ENCODE measurements around the gene NOX5.

The NOX5 gene

DNA sequence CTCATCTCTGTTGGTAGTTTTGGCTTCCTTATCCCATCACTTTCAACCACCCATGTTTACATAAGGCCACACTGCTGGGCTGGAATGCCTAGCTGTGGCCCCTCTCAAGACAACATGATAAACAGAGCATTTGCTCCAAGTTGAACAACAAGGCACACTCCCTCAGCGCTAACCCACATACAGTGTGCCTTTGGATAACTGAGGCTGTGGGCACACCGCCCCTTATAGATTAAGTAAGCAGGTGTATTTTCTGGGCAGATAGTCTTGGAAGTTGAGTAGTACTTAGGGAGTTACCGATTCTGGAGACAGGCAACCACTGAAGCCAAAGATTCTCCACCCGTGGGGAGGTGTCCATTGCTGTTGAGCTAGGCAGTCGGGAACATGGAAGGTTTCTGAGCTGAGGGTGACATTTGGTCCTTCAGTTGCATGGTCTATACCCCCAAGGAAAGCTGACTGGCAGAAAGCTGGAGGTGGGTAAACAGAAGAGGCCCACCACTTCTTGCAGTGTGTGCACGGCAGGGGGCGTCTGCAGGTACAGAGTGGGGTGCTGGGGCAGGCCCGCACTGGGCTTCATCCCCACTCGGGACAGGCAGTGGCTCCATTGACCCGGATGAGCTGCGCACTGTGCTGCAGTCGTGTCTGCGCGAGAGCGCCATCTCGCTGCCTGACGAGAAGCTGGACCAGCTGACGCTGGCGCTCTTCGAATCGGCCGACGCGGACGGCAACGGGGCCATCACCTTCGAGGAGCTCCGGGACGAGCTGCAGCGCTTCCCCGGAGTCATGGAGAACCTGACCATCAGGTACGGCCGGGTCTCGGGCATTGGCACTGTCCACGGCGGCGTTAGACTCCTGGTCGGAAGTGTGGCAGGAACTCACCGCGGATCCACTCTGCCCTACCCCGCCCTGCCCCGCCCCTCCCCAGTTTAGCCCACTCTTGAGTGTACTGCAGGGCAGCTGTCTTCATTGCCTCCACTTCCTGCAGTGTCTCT is 16.8 kb downstream of the NOX5 start:
- no peaks in the 10 kb centered on the region for H3K4me1 ChIP-seq (ENCODE audit: insufficient read depth, low read length)
- no peaks in the 10 kb centered on the region for H3K36me3 ChIP-seq (ENCODE audit: insufficient read depth, low read depth, low read length)
- H3K27me3 ChIP-seq (ENCODE audit: insufficient read depth, low read length): peaks cover 19% of the 10 kb centered on the region
- no peak overlapping the region for H3K9ac ChIP-seq (ENCODE audit: low read depth, low read length)
- no peaks in the 10 kb centered on the region for H3K9me3 ChIP-seq (ENCODE audit: insufficient read depth, low read depth, low read length)
- peak overlapping the region; percentile 51; the same call in 1 of the 2 replicates for H3K4me3 ChIP-seq (ENCODE audit: low read length)
- H3K27ac ChIP-seq (ENCODE audit: low read length): no peak overlapping the region

DNA sequence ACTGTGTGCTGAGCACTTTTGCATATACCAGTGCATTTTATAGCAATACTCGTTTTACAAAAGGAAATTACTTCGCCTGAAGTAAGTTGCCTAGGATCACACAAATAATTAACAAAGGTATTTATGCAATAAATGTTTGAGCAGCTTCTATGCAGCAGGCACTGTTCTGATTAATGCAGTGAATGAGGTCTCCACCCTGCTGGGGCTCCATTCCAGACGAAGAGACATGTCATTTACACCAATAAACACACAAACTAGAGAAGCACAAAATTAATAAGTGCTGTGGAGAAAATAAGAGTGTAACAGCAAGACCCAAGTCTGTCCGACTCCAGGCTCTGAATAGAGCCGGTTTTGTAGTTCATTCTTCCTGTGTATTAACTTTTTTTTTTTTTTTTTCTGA is 17.5 kb downstream of the NOX5 start:
- no peaks in the 10 kb centered on the region for H3K36me3 ChIP-seq (ENCODE audit: insufficient read depth, low read depth, low read length)
- H3K27me3 ChIP-seq (ENCODE audit: insufficient read depth, low read length): peaks cover 19% of the 10 kb centered on the region
- H3K9me3 ChIP-seq (ENCODE audit: insufficient read depth, low read depth, low read length): no peaks in the 10 kb centered on the region
- H3K27ac ChIP-seq (ENCODE audit: low read length): no peak overlapping the region
- no peaks in the 10 kb centered on the region for H3K4me1 ChIP-seq (ENCODE audit: insufficient read depth, low read length)
- peak overlapping the region; percentile 51; the same call in 1 of the 2 replicates for H3K4me3 ChIP-seq (ENCODE audit: low read length)
- no peak overlapping the region for H3K9ac ChIP-seq (ENCODE audit: low read depth, low read length)

GRCh38 chr15:69032703-69033373 is 18.3 kb downstream of the NOX5 start:
- no peaks in the 10 kb centered on the region for H3K9me3 ChIP-seq (ENCODE audit: insufficient read depth, low read depth, low read length)
- no peak overlapping the region for H3K9ac ChIP-seq (ENCODE audit: low read depth, low read length)
- H3K4me3 ChIP-seq (ENCODE audit: low read length): no peak overlapping the region
- no peaks in the 10 kb centered on the region for H3K4me1 ChIP-seq (ENCODE audit: insufficient read depth, low read length)
- no peak overlapping the region for H3K27ac ChIP-seq (ENCODE audit: low read length)
- no peaks in the 10 kb centered on the region for H3K36me3 ChIP-seq (ENCODE audit: insufficient read depth, low read depth, low read length)
- peaks cover 19% of the 10 kb centered on the region for H3K27me3 ChIP-seq (ENCODE audit: insufficient read depth, low read length)

DNA sequence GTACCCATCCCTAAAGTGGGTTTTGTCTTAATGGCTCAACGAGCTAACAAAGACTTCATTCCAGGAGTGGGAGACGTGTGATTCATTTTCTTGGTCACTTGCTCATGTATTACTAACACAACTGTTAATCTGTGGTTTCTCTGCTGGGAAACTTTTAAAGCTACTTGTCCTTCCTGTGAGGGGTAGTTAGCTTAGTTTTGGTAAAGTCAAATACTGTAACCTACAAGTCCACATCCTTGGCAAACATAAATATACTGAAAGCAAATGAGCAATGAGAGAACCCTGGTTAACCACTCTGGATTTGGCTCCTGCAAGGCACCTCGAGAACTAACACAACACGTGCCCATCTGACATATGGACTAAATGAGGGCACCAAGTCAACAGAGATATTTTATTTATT is 19.9 kb downstream of the NOX5 start:
- Histone ChIP-seq H3K36me3 (ENCODE audit: insufficient read depth, low read depth, low read length) (no peaks in the 10 kb centered on the region), H3K4me3 (ENCODE audit: low read length) (no peak overlapping the region), H3K27me3 (ENCODE audit: insufficient read depth, low read length) (peaks cover 19% of the 10 kb centered on the region), H3K27ac (ENCODE audit: low read length) (no peak overlapping the region), H3K9ac (ENCODE audit: low read depth, low read length) (no peak overlapping the region), H3K4me1 (ENCODE audit: insufficient read depth, low read length) (no peaks in the 10 kb centered on the region), H3K9me3 (ENCODE audit: insufficient read depth, low read depth, low read length) (no peaks in the 10 kb centered on the region)

DNA sequence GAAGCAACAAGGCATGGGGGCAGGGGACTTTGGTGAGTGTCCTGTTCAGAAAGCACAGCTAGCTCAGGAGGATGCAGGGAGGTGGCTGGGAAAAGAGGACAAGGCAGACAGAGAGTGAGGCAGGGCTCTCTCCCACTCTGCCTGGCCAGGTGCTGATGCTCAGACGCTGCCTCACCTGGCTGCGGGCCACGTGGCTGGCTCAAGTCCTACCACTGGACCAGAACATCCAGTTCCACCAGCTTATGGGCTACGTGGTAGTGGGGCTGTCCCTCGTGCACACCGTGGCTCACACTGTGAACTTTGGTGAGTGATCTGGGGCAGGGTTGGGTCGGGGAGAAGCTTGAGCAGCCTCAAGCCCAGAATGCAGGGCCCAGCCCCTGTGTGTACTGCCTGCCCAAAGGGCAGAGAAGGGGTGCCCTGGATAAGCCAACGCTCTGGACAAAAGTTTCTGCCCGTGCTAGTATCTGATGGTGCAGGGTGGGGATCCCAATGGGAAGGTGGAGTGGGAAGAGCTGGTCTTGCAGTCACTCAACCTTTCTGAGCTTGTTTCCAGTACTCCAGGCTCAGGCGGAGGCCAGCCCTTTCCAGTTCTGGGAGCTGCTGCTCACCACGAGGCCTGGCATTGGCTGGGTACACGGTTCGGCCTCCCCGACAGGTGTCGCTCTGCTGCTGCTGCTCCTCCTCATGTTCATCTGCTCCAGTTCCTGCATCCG is 20.9 kb downstream of the NOX5 start:
- Histone ChIP-seq H3K9ac (ENCODE audit: low read depth, low read length) (no peak overlapping the region), H3K4me1 (ENCODE audit: insufficient read depth, low read length) (no peaks in the 10 kb centered on the region), H3K27me3 (ENCODE audit: insufficient read depth, low read length) (peaks cover 19% of the 10 kb centered on the region), H3K4me3 (ENCODE audit: low read length) (no peak overlapping the region), H3K27ac (ENCODE audit: low read length) (no peak overlapping the region), H3K36me3 (ENCODE audit: insufficient read depth, low read depth, low read length) (no peaks in the 10 kb centered on the region), H3K9me3 (ENCODE audit: insufficient read depth, low read depth, low read length) (no peaks in the 10 kb centered on the region)

- Histone ChIP-seq H3K9ac (ENCODE audit: low read depth, low read length) (no peak overlapping the region), H3K27me3 (ENCODE audit: insufficient read depth, low read length) (peaks cover 18% of the 10 kb centered on the region), H3K4me3 (ENCODE audit: low read length) (no peak overlapping the region), H3K9me3 (ENCODE audit: insufficient read depth, low read depth, low read length) (no peaks in the 10 kb centered on the region), H3K27ac (ENCODE audit: low read length) (no peak overlapping the region), H3K4me1 (ENCODE audit: insufficient read depth, low read length) (no peaks in the 10 kb centered on the region), H3K36me3 (ENCODE audit: insufficient read depth, low read depth, low read length) (no peaks in the 10 kb centered on the region)
Measured at GRCh38 chr15:69035918-69036258, 21.4 kb downstream of the NOX5 start.

GRCh38 chr15:69036826-69037225 is 22.3 kb downstream of the NOX5 start:
- no peaks in the 10 kb centered on the region for H3K9me3 ChIP-seq (ENCODE audit: insufficient read depth, low read depth, low read length)
- H3K9ac ChIP-seq (ENCODE audit: low read depth, low read length): no peak overlapping the region
- no peaks in the 10 kb centered on the region for H3K36me3 ChIP-seq (ENCODE audit: insufficient read depth, low read depth, low read length)
- H3K27ac ChIP-seq (ENCODE audit: low read length): no peak overlapping the region
- H3K4me1 ChIP-seq (ENCODE audit: insufficient read depth, low read length): no peaks in the 10 kb centered on the region
- no peak overlapping the region for H3K4me3 ChIP-seq (ENCODE audit: low read length)
- peaks cover 9% of the 10 kb centered on the region for H3K27me3 ChIP-seq (ENCODE audit: insufficient read depth, low read length)

DNA sequence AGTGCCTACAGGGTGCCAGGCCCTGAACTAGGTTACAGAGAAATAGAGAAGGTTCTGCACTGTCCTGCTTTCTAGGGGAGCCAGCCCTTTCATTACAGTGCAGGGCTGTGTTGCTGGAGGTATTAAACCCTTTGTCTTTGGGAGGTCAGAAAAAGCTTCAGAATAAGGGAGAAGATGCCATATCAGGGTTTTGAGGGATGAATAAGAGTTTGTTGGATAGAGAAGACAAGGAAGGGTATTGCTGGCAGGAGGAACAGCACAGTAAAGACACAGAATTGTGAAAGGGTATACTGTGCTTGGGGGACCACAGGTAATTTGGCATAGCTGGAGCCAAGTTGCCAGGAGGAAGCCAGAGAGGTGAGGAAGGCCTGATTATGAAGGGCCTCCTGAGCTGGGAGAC is 23.0 kb downstream of the NOX5 start:
- Histone ChIP-seq H3K36me3 (ENCODE audit: insufficient read depth, low read depth, low read length) (no peaks in the 10 kb centered on the region), H3K4me3 (ENCODE audit: low read length) (no peak overlapping the region), H3K27ac (ENCODE audit: low read length) (no peak overlapping the region), H3K9ac (ENCODE audit: low read depth, low read length) (no peak overlapping the region), H3K4me1 (ENCODE audit: insufficient read depth, low read length) (no peaks in the 10 kb centered on the region), H3K27me3 (ENCODE audit: insufficient read depth, low read length) (peaks cover 3% of the 10 kb centered on the region; the same call in 1 of the 2 replicates), H3K9me3 (ENCODE audit: insufficient read depth, low read depth, low read length) (no peaks in the 10 kb centered on the region)

GRCh38 chr15:69037977-69038376 is 23.5 kb downstream of the NOX5 start:
- H3K27ac ChIP-seq (ENCODE audit: low read length): no peak overlapping the region
- H3K9me3 ChIP-seq (ENCODE audit: insufficient read depth, low read depth, low read length): no peaks in the 10 kb centered on the region
- no peaks in the 10 kb centered on the region for H3K4me1 ChIP-seq (ENCODE audit: insufficient read depth, low read length)
- no peak overlapping the region for H3K4me3 ChIP-seq (ENCODE audit: low read length)
- H3K36me3 ChIP-seq (ENCODE audit: insufficient read depth, low read depth, low read length): no peaks in the 10 kb centered on the region
- no peaks in the 10 kb centered on the region for H3K27me3 ChIP-seq (ENCODE audit: insufficient read depth, low read length)
- H3K9ac ChIP-seq (ENCODE audit: low read depth, low read length): no peak overlapping the region

DNA sequence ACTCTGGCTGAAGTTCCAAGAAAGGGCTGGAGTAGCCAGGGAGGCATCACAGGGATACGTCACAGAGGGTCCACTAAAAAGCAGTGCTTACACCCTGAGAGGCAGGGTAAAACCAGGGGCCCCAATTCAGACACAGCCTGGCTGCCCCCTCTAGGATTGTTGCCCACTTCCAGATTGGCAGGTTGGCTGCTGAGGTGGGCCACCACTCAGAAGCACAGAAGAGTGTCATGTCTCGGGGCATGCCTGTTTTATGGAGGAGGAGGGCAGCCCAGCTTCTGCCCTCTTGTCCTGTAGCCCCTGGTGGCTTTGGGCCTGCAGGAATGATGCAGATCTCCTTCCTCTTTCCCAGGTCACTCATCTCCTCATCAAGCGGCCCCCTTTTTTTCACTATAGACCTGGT is 24.0 kb downstream of the NOX5 start:
- Histone ChIP-seq H3K27ac (ENCODE audit: low read length) (no peak overlapping the region), H3K4me1 (ENCODE audit: insufficient read depth, low read length) (no peaks in the 10 kb centered on the region), H3K36me3 (ENCODE audit: insufficient read depth, low read depth, low read length) (no peaks in the 10 kb centered on the region), H3K27me3 (ENCODE audit: insufficient read depth, low read length) (no peaks in the 10 kb centered on the region), H3K9ac (ENCODE audit: low read depth, low read length) (no peak overlapping the region), H3K9me3 (ENCODE audit: insufficient read depth, low read depth, low read length) (no peaks in the 10 kb centered on the region), H3K4me3 (ENCODE audit: low read length) (no peak overlapping the region)

GRCh38 chr15:69039516-69040225 is 25.2 kb downstream of the NOX5 start:
- Histone ChIP-seq H3K27me3 (ENCODE audit: insufficient read depth, low read length) (no peaks in the 10 kb centered on the region), H3K9me3 (ENCODE audit: insufficient read depth, low read depth, low read length) (no peaks in the 10 kb centered on the region), H3K9ac (ENCODE audit: low read depth, low read length) (no peak overlapping the region), H3K4me3 (ENCODE audit: low read length) (no peak overlapping the region), H3K4me1 (ENCODE audit: insufficient read depth, low read length) (no peaks in the 10 kb centered on the region), H3K27ac (ENCODE audit: low read length) (no peak overlapping the region), H3K36me3 (ENCODE audit: insufficient read depth, low read depth, low read length) (no peaks in the 10 kb centered on the region)
